ENCODE data around the gene SLC15A3. TPM values are rescaled to one million over a fixed set of nuclear protein-coding genes. Genes with fewer than 3 reads are reported as not detected.

SLC15A3 gene
- total RNA-seq, 1 experiment from 2014 or later = 5.5 TPM

DNA sequence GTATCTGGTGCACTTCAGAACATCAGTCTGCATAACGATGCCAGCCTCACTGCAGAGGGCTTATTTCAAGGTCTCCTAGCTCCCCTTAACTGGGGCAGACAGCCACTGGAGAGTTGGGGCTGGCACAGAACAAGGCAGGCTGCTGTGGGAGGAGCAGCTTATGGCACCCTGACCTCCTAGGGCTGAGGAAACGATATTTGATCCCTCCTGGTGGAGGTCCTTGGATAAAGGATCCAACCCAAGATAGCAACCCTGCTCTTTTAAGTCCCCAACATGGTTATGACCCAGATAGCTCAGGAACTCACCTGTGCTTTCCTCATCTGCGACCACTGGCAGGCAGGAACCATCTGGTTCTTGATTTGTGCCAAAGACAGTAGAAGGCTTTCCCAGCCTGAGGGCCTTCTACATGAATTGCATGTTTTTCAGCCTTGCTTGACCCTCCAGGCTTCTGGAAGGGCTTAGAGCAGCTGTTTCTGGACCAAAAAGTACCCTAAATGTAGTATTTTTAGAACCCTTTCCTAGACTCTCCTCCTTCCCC lies 35.2 kb downstream of the SLC15A3 start:
- intact Hi-C loops (cut with micrococcal nuclease; ENCODE audit: unreplicated experiment) = loop anchor here (1.0 kb wide), 1 partner anchor 8 kb away; the partner anchor contains the start of gene TMEM132A
- Histone ChIP-seq H3K36me3 (ENCODE audit: low read depth) (0 out of 2 replicates have a peak, but pooled peaks cover 19% of the 10 kb centered on the region), H3K9me3 (ENCODE audit: insufficient read depth, low read depth) (no peaks in the 10 kb centered on the region), H3K4me1 (replicated peaks; ENCODE audit: insufficient read depth) (peaks cover 36% of the 10 kb centered on the region), H3K27ac (no peak overlapping the region), H2AFZ (no peak overlapping the region), H3K4me3 (no peak overlapping the region), H3F3A (ENCODE audit: insufficient read depth, low read depth) (peaks cover 14% of the 10 kb centered on the region), H3K79me2 (ENCODE audit: low read depth) (peaks cover 50% of the 10 kb centered on the region), H3K9me2 (ENCODE audit: insufficient read depth) (no peaks in the 10 kb centered on the region), H4K20me1 (ENCODE audit: insufficient read depth) (peaks cover 4% of the 10 kb centered on the region; the same call in 1 of the 2 replicates), H3K4me2 (peak overlapping the region; percentile 92; the same call in 1 of the 2 replicates), H3K27me3 (ENCODE audit: insufficient read depth, low read depth) (no peaks in the 10 kb centered on the region)
- BruUV-seq (replicated peaks) = no TSS peak
- ChIA-PET POLR2A (ENCODE audit: unreplicated experiment) (no interaction called here), CTCF (no interaction called here)
- no peak for DNase-seq
- TF ChIP-seq EZH2 (IDR thresholded peaks at IDR 0.05; ENCODE audit: low read depth) = no peak
- TF ChIP-seq, protein P1, sequence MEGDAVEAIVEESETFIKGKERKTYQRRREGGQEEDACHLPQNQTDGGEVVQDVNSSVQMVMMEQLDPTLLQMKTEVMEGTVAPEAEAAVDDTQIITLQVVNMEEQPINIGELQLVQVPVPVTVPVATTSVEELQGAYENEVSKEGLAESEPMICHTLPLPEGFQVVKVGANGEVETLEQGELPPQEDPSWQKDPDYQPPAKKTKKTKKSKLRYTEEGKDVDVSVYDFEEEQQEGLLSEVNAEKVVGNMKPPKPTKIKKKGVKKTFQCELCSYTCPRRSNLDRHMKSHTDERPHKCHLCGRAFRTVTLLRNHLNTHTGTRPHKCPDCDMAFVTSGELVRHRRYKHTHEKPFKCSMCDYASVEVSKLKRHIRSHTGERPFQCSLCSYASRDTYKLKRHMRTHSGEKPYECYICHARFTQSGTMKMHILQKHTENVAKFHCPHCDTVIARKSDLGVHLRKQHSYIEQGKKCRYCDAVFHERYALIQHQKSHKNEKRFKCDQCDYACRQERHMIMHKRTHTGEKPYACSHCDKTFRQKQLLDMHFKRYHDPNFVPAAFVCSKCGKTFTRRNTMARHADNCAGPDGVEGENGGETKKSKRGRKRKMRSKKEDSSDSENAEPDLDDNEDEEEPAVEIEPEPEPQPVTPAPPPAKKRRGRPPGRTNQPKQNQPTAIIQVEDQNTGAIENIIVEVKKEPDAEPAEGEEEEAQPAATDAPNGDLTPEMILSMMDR (conservative IDR thresholded peaks at IDR 0.05) = no peak

DNA sequence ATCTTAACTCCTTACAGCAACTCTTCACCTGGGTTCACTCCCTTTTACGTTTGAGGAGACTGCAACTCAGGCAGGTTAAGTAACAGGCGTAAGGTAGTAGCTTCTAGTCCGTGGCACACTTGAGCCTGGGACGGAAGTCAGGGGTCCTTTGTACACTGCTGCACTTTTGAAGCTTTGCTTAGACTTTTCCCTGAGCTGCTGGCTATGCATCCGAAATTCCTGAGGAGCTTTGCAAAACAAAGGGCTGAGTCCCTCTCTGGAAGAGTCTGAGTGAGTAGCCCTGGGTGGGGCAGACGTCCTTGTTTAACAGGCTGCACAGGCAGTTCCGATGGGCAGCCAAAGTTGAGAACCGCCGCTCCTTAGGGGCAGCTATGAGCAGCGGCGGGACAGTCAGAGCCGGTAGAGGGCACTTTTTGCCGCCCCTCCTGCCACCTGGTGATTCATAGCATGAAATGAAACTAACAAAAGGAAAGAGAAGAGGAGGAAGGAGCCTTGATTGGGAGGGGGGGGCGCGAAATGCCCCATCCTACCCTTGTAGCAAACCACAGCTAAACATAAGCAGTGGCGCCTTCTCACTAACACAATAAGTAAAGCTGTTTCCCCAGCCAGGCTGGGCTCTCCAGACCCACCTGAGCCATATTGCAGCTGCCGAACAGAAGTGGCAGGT lies 36.6 kb downstream of the SLC15A3 start:
- H3K9me2 ChIP-seq (ENCODE audit: insufficient read depth) = no peaks in the 10 kb centered on the region
- DNase-seq = peak; percentile 88 to 92
- peak overlapping the region; percentile 92 for H3K4me2 ChIP-seq
- peaks cover 36% of the 10 kb centered on the region for H3K4me1 ChIP-seq (replicated peaks; ENCODE audit: insufficient read depth)
- H4K20me1 ChIP-seq (ENCODE audit: insufficient read depth) = peaks cover 4% of the 10 kb centered on the region; the same call in 1 of the 2 replicates
- no peaks in the 10 kb centered on the region for H3K9me3 ChIP-seq (ENCODE audit: insufficient read depth, low read depth)
- H3F3A ChIP-seq (ENCODE audit: insufficient read depth, low read depth) = peaks cover 14% of the 10 kb centered on the region
- ChIA-PET POLR2A (ENCODE audit: unreplicated experiment) (interaction anchor here (0.6 to 0.8 kb wide), 2 partner anchors 28 to 219 kb away, joined by 3 to 5 read pairs; no protein-coding TSS in a partner anchor), CTCF (interaction anchor here (0.6 to 1.2 kb wide), 8 partner anchors 10 to 447 kb away, joined by 3 to 10 read pairs (median 4); partner anchors contain the start of genes CYB561A3 and TMEM138)
- BruUV-seq (replicated peaks) = no TSS peak
- H3K36me3 ChIP-seq (ENCODE audit: low read depth) = 0 out of 2 replicates have a peak, but pooled peaks cover 12% of the 10 kb centered on the region
- TF ChIP-seq, protein P1 (conservative IDR thresholded peaks at IDR 0.05) = peak; percentile 50; the same call in 1 of the 2 replicates
- TF ChIP-seq EZH2 (IDR thresholded peaks at IDR 0.05; ENCODE audit: low read depth) = no peak
- H3K79me2 ChIP-seq (ENCODE audit: low read depth) = peaks cover 50% of the 10 kb centered on the region
- peak overlapping the region; percentile 57 for H3K27ac ChIP-seq
- intact Hi-C loops (cut with micrococcal nuclease; ENCODE audit: unreplicated experiment) = loop anchor here (1.0 to 2.0 kb wide), 2 partner anchors 214 to 271 kb away; no protein-coding TSS in a partner anchor
- peaks cover 6% of the 10 kb centered on the region; the same call in 1 of the 2 replicates for H3K27me3 ChIP-seq (ENCODE audit: insufficient read depth, low read depth)
- H2AFZ ChIP-seq = peak overlapping the region; percentile 93
- peak overlapping the region; percentile 78 for H3K4me3 ChIP-seq

DNA sequence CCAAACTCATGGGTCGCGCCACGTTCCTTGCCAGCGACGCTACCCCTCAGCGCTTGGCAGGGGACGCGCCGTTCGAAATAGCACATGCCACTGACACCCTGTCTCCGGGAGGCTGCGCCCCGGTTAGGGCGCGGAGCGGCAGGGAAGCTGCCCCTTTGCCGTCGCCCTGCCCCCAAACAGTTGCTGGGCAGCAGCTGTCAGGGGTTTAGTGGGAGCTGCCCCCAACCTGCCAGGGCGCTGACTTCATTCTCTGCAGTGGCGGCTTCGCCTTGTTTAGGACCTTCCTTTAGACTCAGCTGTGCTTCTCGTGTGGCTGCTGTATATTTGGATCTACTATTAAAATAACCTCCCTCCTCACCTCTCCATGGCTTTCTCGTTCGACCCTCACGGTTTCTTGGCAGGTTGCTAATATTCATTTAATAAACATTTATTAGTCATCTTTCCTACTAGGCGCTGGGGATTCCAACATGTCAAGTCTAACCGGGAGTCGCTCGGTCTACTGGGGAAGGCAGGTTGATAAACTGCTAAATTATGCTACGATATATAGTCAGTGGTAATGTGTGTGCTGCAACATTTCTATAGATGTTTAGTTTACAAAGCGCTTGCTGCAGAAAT lies 37.2 kb downstream of the SLC15A3 start:
- H3K27me3 ChIP-seq (ENCODE audit: insufficient read depth, low read depth) = peaks cover 12% of the 10 kb centered on the region; the same call in 1 of the 2 replicates
- H3F3A ChIP-seq (ENCODE audit: insufficient read depth, low read depth) = peaks cover 14% of the 10 kb centered on the region
- 0 out of 2 replicates have a peak, but pooled peaks cover 5% of the 10 kb centered on the region for H3K36me3 ChIP-seq (ENCODE audit: low read depth)
- H4K20me1 ChIP-seq (ENCODE audit: insufficient read depth) = peaks cover 4% of the 10 kb centered on the region; the same call in 1 of the 2 replicates
- BruUV-seq (replicated peaks) = no TSS peak
- intact Hi-C loops (cut with micrococcal nuclease; ENCODE audit: unreplicated experiment) = loop anchor here (1.0 to 2.0 kb wide), 2 partner anchors 215 to 272 kb away; no protein-coding TSS in a partner anchor
- no peak for DNase-seq
- ChIA-PET CTCF (interaction anchor here (0.6 to 1.2 kb wide), 7 partner anchors 9 to 221 kb away, joined by 3 to 10 read pairs (median 4); no protein-coding TSS in a partner anchor), POLR2A (ENCODE audit: unreplicated experiment) (interaction anchor here (0.6 to 0.8 kb wide), 2 partner anchors 209 to 220 kb away, joined by 3 to 7 read pairs; no protein-coding TSS in a partner anchor)
- TF ChIP-seq EZH2 (IDR thresholded peaks at IDR 0.05; ENCODE audit: low read depth) = no peak
- TF ChIP-seq, protein P1 (conservative IDR thresholded peaks at IDR 0.05) = no peak
- no peaks in the 10 kb centered on the region for H3K9me3 ChIP-seq (ENCODE audit: insufficient read depth, low read depth)
- H2AFZ ChIP-seq = peak overlapping the region; percentile 93
- H3K27ac ChIP-seq = peak overlapping the region; percentile 49
- peak overlapping the region; percentile 78 for H3K4me3 ChIP-seq
- H3K9me2 ChIP-seq (ENCODE audit: insufficient read depth) = no peaks in the 10 kb centered on the region
- peaks cover 36% of the 10 kb centered on the region for H3K4me1 ChIP-seq (replicated peaks; ENCODE audit: insufficient read depth)
- H3K4me2 ChIP-seq = peak overlapping the region; percentile 92
- peaks cover 50% of the 10 kb centered on the region for H3K79me2 ChIP-seq (ENCODE audit: low read depth)

Measured in PC-9 (cell line).